Lower leg skin (tissue), 4 donors: ENCODE results near the gene C11orf58. TPM values are rescaled to one million over a fixed set of nuclear protein-coding genes. Genes with fewer than 3 reads are reported as not detected.
A peak's percentile ranks its signal among the peaks of the same experiment; 100 is the strongest.

Source experiments
- DNase-seq, 2 donors: peaks; one replicate each; pipeline ENCODE4 v3.0.0-alpha.2; 2019; ENCODE audit warnings: low spot score in 2 of 2
- H3K4me3 ChIP-seq: fragments of 200-600 bp; sonication (generic); 2 replicates; pipeline ENCODE4 v1.5.1; 2017; ENCODE audit warnings: mild to moderate bottlenecking, low read depth; ENCODE audit not compliant: poor library complexity, severe bottlenecking
- CTCF ChIP-seq, 3 donors: fragments of 450-650 bp; IDR thresholded peaks; one replicate each; pipeline ENCODE4 v1.5.1; 2016; ENCODE audit warnings: antibody characterized with exemption in 3 of 3, mild to moderate bottlenecking in 3 of 3, moderate library complexity in 2 of 3
- POLR2A ChIP-seq, 2 donors: fragments of 450-650 bp; IDR thresholded peaks; one replicate each; pipeline ENCODE4 v1.6.1; 2016 to 2017; ENCODE audit warnings: antibody characterized with exemption in 2 of 2, mild to moderate bottlenecking in 1 of 2, moderate library complexity in 1 of 2
- WGBS, 2 donors: methylation state at CpG; one replicate each; pipeline ENCODE4 v1.1.5; 2018; 5-methylcytosine and 5-hydroxymethylcytosine counted together
- intact Hi-C: fragments of 100-400 bp; cut with DNase I; formaldehyde crosslinking; loops from one replicate; pipeline ENCODE4 v1.15.0; 2023; ENCODE audit warnings: low total_unique reads
- total RNA-seq, 4 donors: library from RNA; depleted of rRNA; stranded (reverse); fragments of >200 nt; gene quantifications; one replicate each; pipeline ENCODE4 v1.1.0, GENCODE V29; 2016

C11orf58 gene
- total RNA-seq, 4 donors from 2014 or later: 109 to 168 (median 154) TPM

- intact Hi-C loops: no loop called here
- WGBS, 2 donors: 90 to 94% methylated on average over 6 of the region's 6 CpGs
- TF ChIP-seq POLR2A (IDR thresholded peaks at IDR 0.05): no peak
- TF ChIP-seq CTCF (IDR thresholded peaks at IDR 0.05): no peak
- DNase-seq: no peak
- no peak overlapping the region for H3K4me3 ChIP-seq
Observed at GRCh38 chr11:16786131-16786530, 47.7 kb downstream of the C11orf58 start.

GRCh38 chr11:16787035-16787742, 48.7 kb downstream of the C11orf58 start:
- 71 to 79% methylated on average over 7 of the region's 7 CpGs for WGBS, 2 donors

GRCh38 chr11:16788141-16789062, 50.0 kb downstream of the C11orf58 start:
- TF ChIP-seq POLR2A (IDR thresholded peaks at IDR 0.05): no peak
- peak in 1 of 3 donors; percentile 57 for TF ChIP-seq CTCF (IDR thresholded peaks at IDR 0.05)
- 52 to 54% methylated on average over 17 of the region's 17 CpGs for WGBS, 2 donors
- intact Hi-C loops: no loop called here
- peak; percentile 60 to 93 for DNase-seq
- no peak overlapping the region for H3K4me3 ChIP-seq

More at GRCh38 chr11:16787035-16787742, 48.7 kb downstream of the C11orf58 start:
- DNase-seq: no peak
- intact Hi-C loops: no loop called here
- H3K4me3 ChIP-seq: no peak overlapping the region
- no peak for TF ChIP-seq POLR2A (IDR thresholded peaks at IDR 0.05)
- TF ChIP-seq CTCF (IDR thresholded peaks at IDR 0.05): no peak

GRCh38 chr11:16789063-16789420, 50.6 kb downstream of the C11orf58 start:
- no peak overlapping the region for H3K4me3 ChIP-seq
- no peak for DNase-seq
- 81 to 91% methylated on average over 10 to 13 of the region's 13 CpGs for WGBS, 2 donors
- TF ChIP-seq CTCF (IDR thresholded peaks at IDR 0.05): no peak
- no peak for TF ChIP-seq POLR2A (IDR thresholded peaks at IDR 0.05)
- intact Hi-C loops: no loop called here

- TF ChIP-seq CTCF (IDR thresholded peaks at IDR 0.05) (no peak), POLR2A (IDR thresholded peaks at IDR 0.05) (no peak)
- WGBS, 2 donors: 93 to 96% methylated on average over 10 of the region's 10 CpGs
- intact Hi-C loops: no loop called here
- DNase-seq: no peak
- H3K4me3 ChIP-seq: no peak overlapping the region
Observed at GRCh38 chr11:16789560-16790485, 51.4 kb downstream of the C11orf58 start.
